Measurements from ENCODE around the gene SMIM34.
"Not testable (repeated sequence)": the region's sequence is repeated elsewhere in the genome, so short reads cannot be mapped to it uniquely, and the experiment has no call there.

Gene SMIM34, protein sequence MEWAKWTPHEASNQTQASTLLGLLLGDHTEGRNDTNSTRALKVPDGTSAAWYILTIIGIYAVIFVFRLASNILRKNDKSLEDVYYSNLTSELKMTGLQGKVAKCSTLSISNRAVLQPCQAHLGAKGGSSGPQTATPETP

DNA sequence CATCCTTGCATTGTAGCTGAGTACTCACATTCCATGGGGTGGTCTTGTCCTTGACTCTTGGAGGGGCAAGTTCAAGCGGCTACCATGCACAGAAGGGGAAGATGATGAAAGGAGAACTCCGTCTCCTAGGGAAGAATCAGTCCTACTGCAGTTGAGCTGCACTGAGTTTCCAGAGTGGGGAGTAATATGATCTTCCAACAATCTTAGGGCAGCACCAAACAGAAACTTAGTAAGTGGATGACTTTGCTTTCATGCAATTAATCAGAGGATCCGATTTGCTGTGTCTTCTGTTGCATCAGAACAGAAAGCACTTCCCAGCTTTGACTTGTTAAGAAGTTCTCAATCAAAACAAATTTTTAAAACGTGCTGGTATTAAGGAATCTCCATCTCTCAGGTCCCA lies at the start of gene SMIM34:
TSS of gene SMIM34 (minus strand) at position 147 of the 400 bp plus-strand sequence. CDS start at position 35, 112 bp downstream.
- in situ Hi-C loops (cut with MboI; ENCODE audit: low sequenced_read_pairs): not testable (repeated sequence)

GRCh38 chr21:34467333-34467732 lies 43.6 kb upstream of the SMIM34 start:
- in situ Hi-C loops (cut with MboI; ENCODE audit: low sequenced_read_pairs): not testable (repeated sequence)

GRCh38 chr21:34459426-34459825 lies 35.7 kb upstream of the SMIM34 start:
- in situ Hi-C loops (cut with MboI; ENCODE audit: low sequenced_read_pairs): not testable (repeated sequence)

GRCh38 chr21:34458266-34458665 lies 34.5 kb upstream of the SMIM34 start:
- in situ Hi-C loops (cut with MboI; ENCODE audit: low sequenced_read_pairs): not testable (repeated sequence)

DNA sequence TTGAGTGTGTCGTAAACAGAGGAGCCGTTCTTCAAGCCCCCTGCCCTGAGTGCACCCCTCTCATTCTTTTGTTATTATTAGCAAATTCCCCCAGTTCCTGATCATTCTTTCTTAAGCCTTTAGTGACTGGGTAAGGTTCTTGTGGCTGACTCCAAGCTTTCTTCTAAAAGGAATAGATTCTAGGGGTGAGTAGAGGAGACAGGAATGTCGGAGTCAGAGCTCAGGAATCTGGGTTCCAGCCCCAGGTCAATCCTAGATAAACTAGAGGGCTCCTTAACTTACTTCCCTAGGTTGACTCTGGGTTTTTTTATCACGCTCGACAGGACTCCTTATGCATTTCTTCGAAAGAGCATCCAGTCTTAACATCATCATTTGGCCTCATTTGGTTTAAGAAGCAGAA lies 32.4 kb upstream of the SMIM34 start:
- in situ Hi-C loops (cut with MboI; ENCODE audit: low sequenced_read_pairs): not testable (repeated sequence)

- in situ Hi-C loops (cut with MboI; ENCODE audit: low sequenced_read_pairs): not testable (repeated sequence)
Observed at GRCh38 chr21:34455628-34456027, 31.9 kb upstream of the SMIM34 start.

- in situ Hi-C loops (cut with MboI; ENCODE audit: low sequenced_read_pairs): not testable (repeated sequence)
Observed at GRCh38 chr21:34447018-34447417, 23.3 kb upstream of the SMIM34 start.

- in situ Hi-C loops (cut with MboI; ENCODE audit: low sequenced_read_pairs): not testable (repeated sequence)
Observed at GRCh38 chr21:34443486-34443885, 19.7 kb upstream of the SMIM34 start.

DNA sequence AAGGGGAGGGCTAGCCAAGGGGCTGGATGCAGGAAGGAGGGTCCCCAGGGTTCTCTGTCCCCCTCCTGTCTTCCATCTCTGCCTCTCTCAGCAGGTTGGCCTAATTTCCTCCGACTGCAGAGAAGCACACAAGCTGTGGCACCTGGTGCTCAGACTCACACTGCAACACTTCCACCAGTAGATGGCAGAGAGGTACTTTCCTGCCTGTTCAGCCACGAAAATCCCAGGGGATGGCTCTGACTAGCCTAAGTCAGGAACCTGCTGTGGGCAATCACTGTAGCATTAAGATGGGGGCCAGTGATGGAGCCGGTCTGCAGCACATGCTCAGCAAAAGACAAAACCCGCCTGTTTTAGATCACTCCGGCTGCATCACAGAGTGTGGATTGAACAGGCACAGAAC lies 6.0 kb upstream of the SMIM34 start:
- in situ Hi-C loops (cut with MboI; ENCODE audit: low sequenced_read_pairs): not testable (repeated sequence)

DNA sequence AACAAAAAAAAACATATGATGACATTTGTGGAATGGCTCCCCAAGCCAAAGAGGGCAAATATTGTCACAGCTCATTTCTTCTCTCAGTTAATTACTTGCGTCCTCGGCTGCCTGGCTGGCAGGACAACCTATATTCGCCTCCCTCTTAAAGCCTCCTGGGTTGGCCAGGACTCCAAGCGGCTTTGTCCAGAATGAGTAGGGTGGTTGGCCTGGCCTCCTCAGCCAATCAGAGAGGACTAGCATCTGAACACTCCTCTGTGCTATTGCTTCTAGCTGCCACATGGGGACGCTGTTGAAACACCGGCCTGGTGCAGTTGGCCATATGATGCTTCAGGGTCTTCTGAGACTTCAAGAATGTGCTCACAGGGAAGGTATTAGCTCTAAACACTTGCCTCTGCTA lies 4.7 kb upstream of the SMIM34 start:
- in situ Hi-C loops (cut with MboI; ENCODE audit: low sequenced_read_pairs): not testable (repeated sequence)

- in situ Hi-C loops (cut with MboI; ENCODE audit: low sequenced_read_pairs): not testable (repeated sequence)
Observed at GRCh38 chr21:34427339-34427738, 3.6 kb upstream of the SMIM34 start.

DNA sequence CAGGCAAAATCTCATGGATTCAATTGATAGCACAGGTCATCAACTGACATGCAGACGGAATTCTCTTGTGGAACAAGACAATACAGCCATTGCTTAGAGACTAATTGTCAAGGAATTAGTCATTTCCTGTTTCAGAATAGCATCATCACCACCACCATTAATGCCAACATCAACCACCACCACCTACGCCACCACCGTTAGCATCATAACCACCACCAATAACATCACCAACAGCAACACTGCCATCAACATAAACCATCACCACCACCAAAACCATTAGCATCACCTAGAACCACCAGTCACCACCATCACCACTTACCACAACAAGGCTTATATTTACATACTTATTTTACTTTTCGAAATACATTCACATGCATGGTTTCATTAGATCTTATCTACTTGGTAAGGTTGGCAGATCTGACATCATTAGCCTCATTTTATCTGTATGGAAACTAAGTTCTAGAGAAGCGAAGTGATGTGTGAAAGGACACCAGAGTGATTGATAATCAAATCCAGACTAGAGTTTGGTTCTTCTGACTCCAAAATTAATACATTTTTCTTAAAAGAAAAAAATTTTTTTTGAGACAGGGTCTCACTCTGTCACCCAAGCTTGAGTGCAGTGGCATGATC lies 6.2 kb downstream of the SMIM34 start:
- in situ Hi-C loops (cut with MboI; ENCODE audit: low sequenced_read_pairs): not testable (repeated sequence)

DNA sequence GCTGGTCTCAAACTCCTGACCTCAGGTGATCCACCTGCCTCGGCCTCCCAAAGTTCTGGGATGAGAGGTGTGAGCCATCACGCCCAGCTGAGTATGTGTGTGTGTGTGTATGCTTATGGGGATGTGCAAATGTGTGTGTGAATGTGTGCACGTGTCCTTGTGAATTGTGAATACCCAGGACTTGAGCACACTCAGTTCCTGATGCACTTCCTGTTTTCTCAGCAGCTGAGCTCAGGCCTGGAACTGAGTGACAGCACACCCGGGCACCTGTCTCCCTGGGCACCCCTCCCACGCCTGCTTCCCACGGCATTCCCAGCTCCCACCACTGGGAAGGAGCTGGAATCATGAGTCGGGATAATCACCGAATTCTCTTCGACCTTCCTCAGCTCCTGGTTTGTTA lies 16.5 kb downstream of the SMIM34 start:
- in situ Hi-C loops (cut with MboI; ENCODE audit: low sequenced_read_pairs): not testable (repeated sequence)

- in situ Hi-C loops (cut with MboI; ENCODE audit: low sequenced_read_pairs): not testable (repeated sequence)
Observed at GRCh38 chr21:34406676-34407075, 17.1 kb downstream of the SMIM34 start.

GRCh38 chr21:34406102-34406501 lies 17.6 kb downstream of the SMIM34 start:
- in situ Hi-C loops (cut with MboI; ENCODE audit: low sequenced_read_pairs): not testable (repeated sequence)

- in situ Hi-C loops (cut with MboI; ENCODE audit: low sequenced_read_pairs): not testable (repeated sequence)
Observed at GRCh38 chr21:34405686-34406085, 18.1 kb downstream of the SMIM34 start.

- in situ Hi-C loops (cut with MboI; ENCODE audit: low sequenced_read_pairs): not testable (repeated sequence)
Observed at GRCh38 chr21:34404742-34405141, 19.0 kb downstream of the SMIM34 start.

- in situ Hi-C loops (cut with MboI; ENCODE audit: low sequenced_read_pairs): not testable (repeated sequence)
Observed at GRCh38 chr21:34400522-34400921, 23.2 kb downstream of the SMIM34 start.

DNA sequence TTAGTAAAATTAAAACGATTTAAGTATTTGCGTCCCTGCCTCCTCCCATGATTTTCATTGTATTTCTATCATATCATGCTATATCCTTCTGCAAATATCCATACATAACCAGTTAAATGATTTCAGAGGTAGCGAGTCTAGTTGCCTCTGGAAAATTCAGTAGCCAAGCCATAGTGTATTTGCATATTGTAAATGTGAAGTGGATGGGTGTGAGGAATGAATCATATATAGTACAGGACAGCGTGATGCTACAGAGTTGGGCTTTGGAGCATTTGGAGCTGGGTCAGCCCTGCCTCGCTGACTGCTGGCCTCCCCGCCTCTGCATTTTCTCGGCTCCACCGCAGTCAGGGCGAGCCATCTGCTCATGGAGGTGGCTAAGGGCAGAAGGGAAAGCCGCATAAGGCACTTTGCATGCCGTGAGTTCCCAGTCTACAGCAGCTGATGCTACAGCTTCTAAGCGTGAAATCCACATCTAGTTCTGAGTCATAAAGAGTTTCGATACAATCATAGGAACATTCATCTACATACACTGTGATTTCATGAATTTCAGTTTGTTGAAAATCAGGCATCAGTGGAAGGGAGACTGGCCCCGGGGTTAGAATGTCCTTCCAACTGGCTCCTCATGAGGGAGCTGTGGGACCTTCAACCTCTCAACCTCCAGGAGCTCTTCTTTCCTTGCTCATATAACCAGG lies 39.9 kb downstream of the SMIM34 start:
- in situ Hi-C loops (cut with MboI; ENCODE audit: low sequenced_read_pairs): not testable (repeated sequence)

DNA sequence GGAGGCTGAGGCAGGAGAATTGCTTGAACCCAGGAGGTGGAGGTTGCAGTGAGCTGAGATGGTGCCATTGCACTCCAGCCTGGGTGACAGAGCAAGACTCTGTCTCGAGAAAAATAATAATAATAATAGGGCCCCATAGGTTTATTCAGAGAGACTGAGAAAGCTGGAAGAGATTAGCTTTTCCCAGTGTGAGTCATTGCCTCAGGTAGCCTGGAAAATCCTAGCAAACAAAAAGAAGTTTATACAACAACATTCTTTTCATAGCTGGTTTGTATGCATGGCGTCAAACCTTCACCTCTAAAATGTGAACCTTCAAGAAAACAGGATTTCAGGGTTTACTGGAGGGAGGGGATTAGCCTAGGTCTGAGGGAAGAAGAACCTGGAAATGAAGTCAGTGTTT lies 40.6 kb downstream of the SMIM34 start:
- in situ Hi-C loops (cut with MboI; ENCODE audit: low sequenced_read_pairs): not testable (repeated sequence)

- in situ Hi-C loops (cut with MboI; ENCODE audit: low sequenced_read_pairs): not testable (repeated sequence)
Observed at GRCh38 chr21:34375619-34375972, 48.2 kb downstream of the SMIM34 start.

GRCh38 chr21:34374940-34375618 lies 48.7 kb downstream of the SMIM34 start, which contains the start of gene SMIM11:
Gene SMIM11, plus strand, starts transcription at chr21:34375507. Its CDS starts 3,998 bp downstream, at chr21:34379505.
- in situ Hi-C loops (cut with MboI; ENCODE audit: low sequenced_read_pairs): not testable (repeated sequence)

Measured in HL-60/S4 (cell line).